ENCODE measurements around the gene PAFAH2. TPM values are rescaled to one million over a fixed set of nuclear protein-coding genes. Genes with fewer than 3 reads are reported as not detected.

The PAFAH2 gene
- total RNA-seq, 1 experiment from 2014 or later: 13.0 TPM

- ChIA-PET RAD21 (ENCODE audit: low non-redundant PET in 1 of 2, low total read pairs in 2 of 2, uncharacterized antibody in 2 of 2, unreplicated experiment in 2 of 2) (interaction anchor here in 1 of 2 experiments (0.9 kb wide), 1 partner anchor 73 kb away, joined by 5 read pairs; no protein-coding TSS in a partner anchor), CTCF (no interaction called here), POLR2A (no interaction called here)
- H2AFZ ChIP-seq (ENCODE audit: low read depth, low read length, poor library complexity, severe bottlenecking): no peak overlapping the region
- intact Hi-C loops (cut with micrococcal nuclease): loop anchor here (5.0 kb wide), 3 partner anchors 129 to 354 kb away; partner anchors contain the start of genes C1orf232 and ZNF593
- no TSS peak for BruUV-seq (replicated peaks)
- H3K79me2 ChIP-seq (ENCODE audit: insufficient read depth, low read length): no peaks in the 10 kb centered on the region
- no peak overlapping the region for H3K4me3 ChIP-seq (replicated peaks in 1 of 2; ENCODE audit: low read depth in 1 of 2, low read length in 2 of 2)
- no peak overlapping the region for H3K9ac ChIP-seq (ENCODE audit: low read length)
- TF ChIP-seq TCF7L2 (IDR thresholded peaks at IDR 0.05; ENCODE audit: borderline replicate concordance, extremely low read depth, insufficient read depth, insufficient read length) (no peak), CBX3 (IDR thresholded peaks at IDR 0.05; ENCODE audit: low read depth) (no peak), FOSL1 (IDR thresholded peaks at IDR 0.05; ENCODE audit: low read depth) (no peak), REST (IDR thresholded peaks at IDR 0.05; ENCODE audit: low read depth) (no peak), JUND (IDR thresholded peaks at IDR 0.05) (no peak), ZBTB33 (IDR thresholded peaks at IDR 0.05; ENCODE audit: extremely low read depth, insufficient replicate concordance, low read length) (no peak), POLR2A (IDR thresholded peaks at IDR 0.05; ENCODE audit: borderline replicate concordance, extremely low read depth, insufficient read depth, insufficient read length) (no peak), YY1 (IDR thresholded peaks at IDR 0.05; ENCODE audit: extremely low read depth, insufficient replicate concordance, low read depth, low read length) (no peak), EGR1 (IDR thresholded peaks at IDR 0.05; ENCODE audit: low read depth) (no peak), SP1 (IDR thresholded peaks at IDR 0.05; ENCODE audit: low read depth) (no peak), MAX (IDR thresholded peaks at IDR 0.05) (no peak), RAD21 (IDR thresholded peaks at IDR 0.05; ENCODE audit: low read depth) (no peak), CTCF (IDR thresholded peaks at IDR 0.05 in 2 of 3, conservative IDR thresholded peaks at IDR 0.05 in 1 of 3; ENCODE audit: borderline replicate concordance in 1 of 3, insufficient read depth in 1 of 3, low read depth in 2 of 3, low read length in 2 of 3) (no peak), CEBPB (IDR thresholded peaks at IDR 0.05; ENCODE audit: low read depth) (no peak), ZFX (IDR thresholded peaks at IDR 0.05) (no peak), EZH2 (IDR thresholded peaks at IDR 0.05) (no peak), POLR2AphosphoS5 (IDR thresholded peaks at IDR 0.05; ENCODE audit: low read depth, low read length) (no peak), ZNF274 (IDR thresholded peaks at IDR 0.05; ENCODE audit: low read depth, low read length) (no peak)
- DNase-seq (ENCODE audit: low read depth, low spot score) (no peak), ATAC-seq (no peak)
- H3K27me3 ChIP-seq (ENCODE audit: insufficient read depth, low read length): no peaks in the 10 kb centered on the region
- no peaks in the 10 kb centered on the region for H3K36me3 ChIP-seq (ENCODE audit: control insufficient read depth in 1 of 2, insufficient read depth in 2 of 2, low read length in 2 of 2)
- H3K4me1 ChIP-seq (ENCODE audit: control insufficient read depth in 1 of 2, insufficient read depth in 2 of 2, low read length in 2 of 2): peaks cover 11 to 27% of the 10 kb centered on the region in 2 experiments
- H3K9me2 ChIP-seq (ENCODE audit: insufficient read depth): no peaks in the 10 kb centered on the region
- H3K27ac ChIP-seq (ENCODE audit: low read depth, low read length): no peak overlapping the region
- H3K4me2 ChIP-seq (ENCODE audit: low read length): no peak overlapping the region
- H4K20me1 ChIP-seq (ENCODE audit: insufficient read depth): no peaks in the 10 kb centered on the region
- no peaks in the 10 kb centered on the region for H3K9me3 ChIP-seq (ENCODE audit: control insufficient read depth in 1 of 2, insufficient read depth in 1 of 2, low read depth in 1 of 2, low read length in 2 of 2)
Measured at GRCh38 chr1:26037904-26038303, 40.0 kb upstream of the PAFAH2 start.
